Caco-2 (cell line): ENCODE data around the gene UBN1. TPM values are rescaled to one million over a fixed set of nuclear protein-coding genes. Genes with fewer than 3 reads are reported as not detected.
"Not testable (repeated sequence)": the region's sequence is repeated elsewhere in the genome, so short reads cannot be mapped to it uniquely, and the experiment has no call there.

Source experiments
- BruUV-seq: library from RNA; stranded (reverse); fragments of 400-500 nt; replicated peaks from 2 replicates; lab custom pipeline; 2021; lab: Mats Ljungman, UMichigan
- CTCF ChIA-PET: fragments of 300-600 bp; sonication (Branson Sonifier 250); formaldehyde crosslinking; loops from one replicate; lab custom pipeline; 2022; ENCODE audit warnings: antibody characterized with exemption; lab: Charles Lee
- POLR2A ChIA-PET: fragments of 300-600 bp; sonication (Branson Sonifier 250); formaldehyde crosslinking; loops from one replicate; lab custom pipeline; 2022; ENCODE audit warnings: antibody characterized with exemption; lab: Charles Lee
- DNase-seq, 2 experiments: peaks; one replicate each; pipeline versions ENCODE4 v3.0.0 to v3.0.0-alpha.2; 2020 to 2022
- H3K27me3 ChIP-seq: replicated peaks from 2 replicates; pipeline ENCODE4 v1.6.0; 2011; ENCODE audit warnings: low read length; ENCODE audit not compliant: control insufficient read depth, insufficient read depth
- H3K36me3 ChIP-seq: 2 replicates; pipeline ENCODE4 v1.5.1; 2011; ENCODE audit warnings: low read length; ENCODE audit not compliant: control insufficient read depth, insufficient read depth
- H3K4me1 ChIP-seq: fragments of 250-450 bp; sonication (Bioruptor Pico); 2 replicates; pipeline ENCODE4 v1.5.1; 2020; ENCODE audit warnings: mild to moderate bottlenecking
- H3K4me3 ChIP-seq: 2 replicates; pipeline ENCODE4 v1.5.1; 2011; ENCODE audit warnings: low read depth, mild to moderate bottlenecking, control low read depth, low read length
- H3K9me3 ChIP-seq: fragments of 250-450 bp; sonication (Bioruptor Pico); 2 replicates; pipeline ENCODE4 v1.5.1; 2020; ENCODE audit warnings: mild to moderate bottlenecking, moderate library complexity
- H3K27ac Mint-ChIP-seq: one replicate; pipeline ENCODE4 v1.8.0; 2022; ENCODE audit warnings: mixed read lengths; ENCODE audit not compliant: unreplicated experiment
- H3K27me3 Mint-ChIP-seq: one replicate; pipeline ENCODE4 v1.8.0; 2022; ENCODE audit warnings: mixed read lengths; ENCODE audit not compliant: insufficient read depth, unreplicated experiment
- H3K36me3 Mint-ChIP-seq: one replicate; pipeline ENCODE4 v1.8.0; 2022; ENCODE audit warnings: mild to moderate bottlenecking, mixed read lengths; ENCODE audit not compliant: insufficient read depth, unreplicated experiment
- H3K4me1 Mint-ChIP-seq: one replicate; pipeline ENCODE4 v1.8.0; 2022; ENCODE audit warnings: low read depth, mixed read lengths; ENCODE audit not compliant: unreplicated experiment
- H3K4me3 Mint-ChIP-seq: one replicate; pipeline ENCODE4 v1.8.0; 2022; ENCODE audit warnings: mild to moderate bottlenecking, moderate library complexity, mixed read lengths; ENCODE audit not compliant: unreplicated experiment
- H3K9me3 Mint-ChIP-seq: one replicate; pipeline ENCODE4 v1.8.0; 2022; ENCODE audit warnings: mixed read lengths; ENCODE audit not compliant: unreplicated experiment
- intact Hi-C: fragments of 100-400 bp; cut with micrococcal nuclease; formaldehyde crosslinking; loops from one replicate; pipeline ENCODE4 v1.10.0; 2022; ENCODE audit not compliant: unreplicated experiment
- total RNA-seq: library from RNA; stranded (reverse); gene quantifications from 2 replicates; pipeline ENCODE4 v1.2.3, GENCODE V29; 2022
- TF ChIP-seq, protein P1 (sequence below), 2 experiments: fragments of 200-600 bp in 1 of 2; IDR thresholded peaks; 1 replicate in 1 of 2; 2 replicates in 1 of 2; pipeline versions ENCODE4 v1.5.1 to v1.8.0; 2011 to 2022; ENCODE audit warnings: antibody characterized with exemption in 1 of 2, control low read depth in 1 of 2, inconsistent platforms in 1 of 2, low read depth in 1 of 2, low read length in 1 of 2, mild to moderate bottlenecking in 1 of 2, moderate library complexity in 1 of 2; ENCODE audit not compliant: insufficient read depth in 1 of 2, severe bottlenecking in 1 of 2, unreplicated experiment in 1 of 2

The UBN1 gene
- total RNA-seq, 1 experiment from 2014 or later, result 31.5 TPM

DNA sequence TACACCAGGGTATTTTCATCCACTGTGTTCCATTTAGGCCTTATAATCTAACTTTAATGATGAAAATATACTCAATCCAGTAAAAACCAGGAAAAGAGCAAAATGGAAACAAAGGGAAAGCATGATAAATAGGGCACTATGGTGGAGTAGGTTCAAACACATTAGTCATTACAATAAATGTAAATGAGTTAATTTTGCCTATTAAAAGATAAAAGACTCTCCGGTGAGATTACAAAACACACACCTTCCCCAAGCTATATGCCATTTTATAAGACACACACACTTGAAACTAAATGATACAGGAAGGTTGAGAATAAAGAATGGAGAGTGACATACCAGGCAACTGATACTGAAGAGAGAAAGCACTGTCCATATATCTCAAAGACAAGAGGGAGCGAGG, 79.6 kb downstream of the UBN1 start:
- Mint-ChIP-seq H3K9me3 (peaks cover 9% of the 10 kb centered on the region), H3K4me3 (no peak overlapping the region), H3K27ac (no peak overlapping the region), H3K4me1 (peaks cover 19% of the 10 kb centered on the region), H3K36me3 (peaks cover 61% of the 10 kb centered on the region), H3K27me3 (no peaks in the 10 kb centered on the region)
- BruUV-seq, result no TSS peak
- TF ChIP-seq, protein P1, sequence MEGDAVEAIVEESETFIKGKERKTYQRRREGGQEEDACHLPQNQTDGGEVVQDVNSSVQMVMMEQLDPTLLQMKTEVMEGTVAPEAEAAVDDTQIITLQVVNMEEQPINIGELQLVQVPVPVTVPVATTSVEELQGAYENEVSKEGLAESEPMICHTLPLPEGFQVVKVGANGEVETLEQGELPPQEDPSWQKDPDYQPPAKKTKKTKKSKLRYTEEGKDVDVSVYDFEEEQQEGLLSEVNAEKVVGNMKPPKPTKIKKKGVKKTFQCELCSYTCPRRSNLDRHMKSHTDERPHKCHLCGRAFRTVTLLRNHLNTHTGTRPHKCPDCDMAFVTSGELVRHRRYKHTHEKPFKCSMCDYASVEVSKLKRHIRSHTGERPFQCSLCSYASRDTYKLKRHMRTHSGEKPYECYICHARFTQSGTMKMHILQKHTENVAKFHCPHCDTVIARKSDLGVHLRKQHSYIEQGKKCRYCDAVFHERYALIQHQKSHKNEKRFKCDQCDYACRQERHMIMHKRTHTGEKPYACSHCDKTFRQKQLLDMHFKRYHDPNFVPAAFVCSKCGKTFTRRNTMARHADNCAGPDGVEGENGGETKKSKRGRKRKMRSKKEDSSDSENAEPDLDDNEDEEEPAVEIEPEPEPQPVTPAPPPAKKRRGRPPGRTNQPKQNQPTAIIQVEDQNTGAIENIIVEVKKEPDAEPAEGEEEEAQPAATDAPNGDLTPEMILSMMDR (IDR thresholded peaks at IDR 0.05; ENCODE audit: insufficient read depth in 1 of 2, low read depth in 1 of 2, low read length in 1 of 2, severe bottlenecking in 1 of 2, unreplicated experiment in 1 of 2), result no peak
- intact Hi-C loops, result loop anchor here (1.0 kb wide), 1 partner anchor 23 kb away; no protein-coding TSS in a partner anchor
- CTCF ChIA-PET, result no interaction called here
- DNase-seq, result no peak
- Histone ChIP-seq H3K9me3 (peaks cover 16% of the 10 kb centered on the region; the same call in 1 of the 2 replicates), H3K36me3 (peaks cover 3% of the 10 kb centered on the region; the same call in 1 of the 2 replicates), H3K4me1 (peaks cover 35% of the 10 kb centered on the region), H3K4me3 (no peak overlapping the region), H3K27me3 (no peaks in the 10 kb centered on the region)
- POLR2A ChIA-PET, result no interaction called here

DNA sequence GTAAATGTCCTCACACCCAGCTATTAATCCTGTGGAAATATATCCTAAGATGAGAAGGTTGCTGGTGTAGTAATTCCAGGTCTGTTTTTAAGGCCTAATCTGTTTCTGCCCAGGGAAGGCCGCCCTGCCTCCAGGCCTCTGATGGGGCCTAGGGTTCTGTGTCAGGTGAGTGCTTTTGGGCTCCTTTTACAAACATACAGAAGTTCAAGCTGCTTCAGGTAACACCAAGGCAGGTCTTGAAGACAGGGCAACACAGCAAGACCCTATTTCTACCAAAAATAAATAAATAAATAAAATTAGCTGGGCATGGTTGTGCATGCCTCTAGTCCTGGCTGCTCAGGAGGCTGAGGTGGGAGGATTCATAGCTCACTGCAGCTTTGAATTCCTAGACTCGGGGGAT, 80.4 kb downstream of the UBN1 start:
- intact Hi-C loops, result loop anchor here (1.0 kb wide), 1 partner anchor 23 kb away; no protein-coding TSS in a partner anchor
- BruUV-seq, result no TSS peak
- Histone ChIP-seq H3K4me1 (peaks cover 34% of the 10 kb centered on the region), H3K27me3 (no peaks in the 10 kb centered on the region), H3K4me3 (no peak overlapping the region), H3K9me3 (peaks cover 16% of the 10 kb centered on the region; the same call in 1 of the 2 replicates), H3K36me3 (peaks cover 3% of the 10 kb centered on the region; the same call in 1 of the 2 replicates)
- ChIA-PET CTCF (no interaction called here), POLR2A (no interaction called here)
- no peak for DNase-seq
- H3K4me3 Mint-ChIP-seq, result no peak overlapping the region
- H3K9me3 Mint-ChIP-seq, result peaks cover 9% of the 10 kb centered on the region
- TF ChIP-seq, protein P1 (IDR thresholded peaks at IDR 0.05; ENCODE audit: insufficient read depth in 1 of 2, low read depth in 1 of 2, low read length in 1 of 2, severe bottlenecking in 1 of 2, unreplicated experiment in 1 of 2), result no peak
- peaks cover 61% of the 10 kb centered on the region for H3K36me3 Mint-ChIP-seq
- H3K27me3 Mint-ChIP-seq, result no peaks in the 10 kb centered on the region
- H3K4me1 Mint-ChIP-seq, result peaks cover 19% of the 10 kb centered on the region
- no peak overlapping the region for H3K27ac Mint-ChIP-seq

DNA sequence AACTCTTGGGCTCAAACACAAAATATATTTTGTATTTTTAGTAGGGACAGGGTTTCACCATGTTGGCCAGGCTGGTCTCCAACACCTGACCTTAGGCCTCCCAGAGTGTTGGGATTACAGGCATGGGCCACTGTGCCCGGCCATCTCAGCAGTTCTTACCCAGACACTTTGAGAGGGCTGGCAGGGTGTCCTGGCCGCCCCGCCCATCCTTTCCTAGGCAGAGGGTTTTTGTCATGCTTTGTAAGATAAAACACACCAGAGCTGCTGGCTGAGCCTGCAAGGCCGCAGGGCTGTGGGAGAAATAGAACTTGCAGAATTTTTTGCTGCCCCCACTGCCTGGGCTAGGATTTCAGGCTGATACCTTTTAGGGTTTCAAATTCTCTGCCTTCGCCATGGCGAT, 80.9 kb downstream of the UBN1 start:
- Mint-ChIP-seq H3K4me1 (peaks cover 19% of the 10 kb centered on the region), H3K36me3 (peaks cover 63% of the 10 kb centered on the region), H3K27me3 (no peaks in the 10 kb centered on the region), H3K9me3 (peaks cover 9% of the 10 kb centered on the region), H3K4me3 (no peak overlapping the region), H3K27ac (no peak overlapping the region)
- intact Hi-C loops, result no loop called here
- CTCF ChIA-PET, result no interaction called here
- Histone ChIP-seq H3K4me1 (peaks cover 28% of the 10 kb centered on the region), H3K27me3 (no peaks in the 10 kb centered on the region), H3K9me3 (peaks cover 16% of the 10 kb centered on the region; the same call in 1 of the 2 replicates), H3K4me3 (no peak overlapping the region), H3K36me3 (peaks cover 3% of the 10 kb centered on the region; the same call in 1 of the 2 replicates)
- no peak for DNase-seq
- TF ChIP-seq, protein P1 (IDR thresholded peaks at IDR 0.05; ENCODE audit: insufficient read depth in 1 of 2, low read depth in 1 of 2, low read length in 1 of 2, severe bottlenecking in 1 of 2, unreplicated experiment in 1 of 2), result no peak
- BruUV-seq, result no TSS peak
- POLR2A ChIA-PET, result interaction anchor here (0.7 kb wide), 1 partner anchor 194 kb away, joined by 9 read pairs; the partner anchor contains the start of genes ANKS3 and DNAAF8

DNA sequence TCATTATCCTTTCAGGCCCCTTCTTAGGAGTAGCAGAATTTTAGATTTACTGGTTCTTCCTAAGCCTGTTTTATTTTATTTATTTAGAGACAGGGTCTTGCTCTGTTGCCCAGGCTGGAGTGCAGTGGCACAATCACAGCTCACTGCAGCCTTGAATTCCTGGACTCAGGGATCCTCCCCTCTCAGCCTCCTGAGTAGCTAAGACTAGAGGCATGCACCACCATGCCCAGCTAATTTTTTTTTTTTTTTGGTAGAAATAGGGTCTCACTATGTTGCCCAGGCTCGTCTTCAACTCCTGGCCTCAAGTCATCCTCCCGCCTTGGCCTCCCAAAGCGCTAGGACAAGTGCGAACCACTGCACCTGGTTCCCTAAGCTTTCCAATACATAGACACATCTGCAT, 82.3 kb downstream of the UBN1 start:
- H3K9me3 Mint-ChIP-seq, DNase-seq, H3K27ac Mint-ChIP-seq, CTCF ChIA-PET, H3K4me3 Mint-ChIP-seq, H3K27me3 Mint-ChIP-seq, BruUV-seq, intact Hi-C loops, H3K27me3 ChIP-seq, POLR2A ChIA-PET, H3K4me3 ChIP-seq, H3K36me3 ChIP-seq: not testable (repeated sequence)
- Mint-ChIP-seq H3K36me3 (peaks cover 63% of the 10 kb centered on the region), H3K4me1 (peaks cover 14% of the 10 kb centered on the region)
- Histone ChIP-seq H3K9me3 (peaks cover 16% of the 10 kb centered on the region; the same call in 1 of the 2 replicates), H3K4me1 (peaks cover 19% of the 10 kb centered on the region)
